Cardiac muscle cell (in vitro differentiated cells and primary cell): ENCODE results near the gene RHOG. TPM values are rescaled to one million over a fixed set of nuclear protein-coding genes. Genes with fewer than 3 reads are reported as not detected.

Experiments
- DNase-seq, 2 donors: peaks; one replicate each; pipeline versions ENCODE4 v3.0.0 to v3.0.0-alpha.2; 2010 to 2017; ENCODE audit warnings: low read depth in 1 of 2, low spot score in 1 of 2
- H3K27ac ChIP-seq: fragments of 200-600 bp; sonication (generic); 2 replicates; pipeline ENCODE4 v1.5.1; 2016
- H3K27me3 ChIP-seq: fragments of 200-600 bp; sonication (generic); 2 replicates; pipeline ENCODE4 v1.6.0; 2016; ENCODE audit warnings: control low read depth
- H3K36me3 ChIP-seq: fragments of 200-600 bp; sonication (generic); 2 replicates; pipeline ENCODE4 v1.5.1; 2016; ENCODE audit warnings: control low read depth
- H3K4me1 ChIP-seq: fragments of 200-600 bp; sonication (generic); 2 replicates; pipeline ENCODE4 v1.8.1; 2017; ENCODE audit warnings: low read depth, mild to moderate bottlenecking, mixed run types
- H3K4me3 ChIP-seq: fragments of 200-600 bp; sonication (generic); 2 replicates; pipeline ENCODE4 v1.5.1; 2016; ENCODE audit warnings: mild to moderate bottlenecking
- H3K9me3 ChIP-seq: fragments of 200-600 bp; sonication (generic); 2 replicates; pipeline ENCODE4 v1.5.1; 2017; ENCODE audit warnings: low read depth, mild to moderate bottlenecking, control low read depth
- CTCF ChIP-seq: IDR thresholded peaks from 2 replicates; pipeline ENCODE4 v1.5.1; 2012; ENCODE audit warnings: low read depth, mild to moderate bottlenecking, low read length
- polyA plus RNA-seq: library from polyadenylated mRNA; unstranded; fragments of >200 nt; fragmentation: Nextera tagmentation; extraction: Ambion mirVana; gene quantifications from 2 replicates; pipeline ENCODE4 v1.2.1, GENCODE V29; 2016
- total RNA-seq: library from RNA; depleted of rRNA; stranded (reverse); fragments of >200 nt; gene quantifications from 2 replicates; pipeline ENCODE4 v1.2.3, GENCODE V29; 2016

RHOG gene
- total and polyA plus RNA-seq, 2 experiments from 2014 or later = 29.2 to 39.1 TPM

GRCh38 chr11:3882655-3883054 lies 41.9 kb upstream of the RHOG start:
- peaks cover under 1% of the 10 kb centered on the region for H3K4me1 ChIP-seq
- TF ChIP-seq CTCF = no peak
- H3K36me3 ChIP-seq = no peaks in the 10 kb centered on the region
- DNase-seq = no peak
- peaks cover 15% of the 10 kb centered on the region for H3K27me3 ChIP-seq
- no peak overlapping the region for H3K27ac ChIP-seq
- H3K9me3 ChIP-seq = no peaks in the 10 kb centered on the region
- no peak overlapping the region for H3K4me3 ChIP-seq

GRCh38 chr11:3880724-3881123 lies 40.0 kb upstream of the RHOG start:
- no peak for TF ChIP-seq CTCF
- no peak overlapping the region for H3K4me3 ChIP-seq
- DNase-seq = no peak
- H3K9me3 ChIP-seq = no peaks in the 10 kb centered on the region
- peaks cover 34% of the 10 kb centered on the region for H3K27me3 ChIP-seq
- H3K36me3 ChIP-seq = no peaks in the 10 kb centered on the region
- H3K27ac ChIP-seq = no peak overlapping the region
- H3K4me1 ChIP-seq = peaks cover 6% of the 10 kb centered on the region

GRCh38 chr11:3879967-3880542 lies 39.3 kb upstream of the RHOG start:
- Histone ChIP-seq H3K4me1 (peaks cover 6% of the 10 kb centered on the region), H3K4me3 (no peak overlapping the region), H3K36me3 (no peaks in the 10 kb centered on the region), H3K9me3 (no peaks in the 10 kb centered on the region), H3K27ac (no peak overlapping the region), H3K27me3 (peaks cover 34% of the 10 kb centered on the region)
- TF ChIP-seq CTCF = no peak
- no peak for DNase-seq

GRCh38 chr11:3879216-3879966 lies 38.6 kb upstream of the RHOG start:
- Histone ChIP-seq H3K27ac (no peak overlapping the region), H3K36me3 (no peaks in the 10 kb centered on the region), H3K4me3 (no peak overlapping the region), H3K4me1 (peaks cover 6% of the 10 kb centered on the region), H3K27me3 (peaks cover 37% of the 10 kb centered on the region), H3K9me3 (no peaks in the 10 kb centered on the region)
- no peak for DNase-seq
- no peak for TF ChIP-seq CTCF

GRCh38 chr11:3878258-3878584 lies 37.5 kb upstream of the RHOG start:
- Histone ChIP-seq H3K27me3 (peaks cover 37% of the 10 kb centered on the region), H3K4me1 (peaks cover 6% of the 10 kb centered on the region), H3K36me3 (no peaks in the 10 kb centered on the region), H3K27ac (no peak overlapping the region), H3K4me3 (no peak overlapping the region), H3K9me3 (no peaks in the 10 kb centered on the region)
- no peak for DNase-seq
- TF ChIP-seq CTCF = no peak
